CD4-positive, alpha-beta T cell treated with Interleukin-12 subunit alpha and Interleukin-12 subunit beta, for 1 hour (primary cell): Measurements from ENCODE around the gene PPP6R2.

ENCODE experiments used
- DNase-seq: peaks from one replicate; pipeline ENCODE4 v3.0.0-alpha.2; 2020

The PPP6R2 gene

DNA sequence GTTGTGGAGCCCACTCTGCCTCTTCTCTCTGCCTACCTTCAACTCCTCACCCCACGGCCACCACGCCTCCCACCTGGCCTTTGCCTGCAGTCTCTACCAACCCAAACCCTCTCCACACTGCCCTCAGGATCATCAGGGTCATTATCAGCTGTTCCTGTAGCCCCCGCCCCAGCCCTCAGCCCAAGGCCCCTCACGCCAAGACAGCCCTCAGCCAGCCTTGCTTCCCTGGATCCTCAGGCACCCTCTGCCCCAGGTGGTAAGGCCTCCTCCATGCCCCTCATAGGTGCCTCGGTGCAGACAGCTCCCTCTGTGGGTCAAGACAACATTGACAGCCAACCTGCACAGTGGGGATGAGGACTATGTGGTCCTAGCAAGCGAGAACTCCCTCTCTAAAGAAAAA, 130.0 kb downstream of the PPP6R2 start:
- DNase-seq, result peak; percentile 68

DNA sequence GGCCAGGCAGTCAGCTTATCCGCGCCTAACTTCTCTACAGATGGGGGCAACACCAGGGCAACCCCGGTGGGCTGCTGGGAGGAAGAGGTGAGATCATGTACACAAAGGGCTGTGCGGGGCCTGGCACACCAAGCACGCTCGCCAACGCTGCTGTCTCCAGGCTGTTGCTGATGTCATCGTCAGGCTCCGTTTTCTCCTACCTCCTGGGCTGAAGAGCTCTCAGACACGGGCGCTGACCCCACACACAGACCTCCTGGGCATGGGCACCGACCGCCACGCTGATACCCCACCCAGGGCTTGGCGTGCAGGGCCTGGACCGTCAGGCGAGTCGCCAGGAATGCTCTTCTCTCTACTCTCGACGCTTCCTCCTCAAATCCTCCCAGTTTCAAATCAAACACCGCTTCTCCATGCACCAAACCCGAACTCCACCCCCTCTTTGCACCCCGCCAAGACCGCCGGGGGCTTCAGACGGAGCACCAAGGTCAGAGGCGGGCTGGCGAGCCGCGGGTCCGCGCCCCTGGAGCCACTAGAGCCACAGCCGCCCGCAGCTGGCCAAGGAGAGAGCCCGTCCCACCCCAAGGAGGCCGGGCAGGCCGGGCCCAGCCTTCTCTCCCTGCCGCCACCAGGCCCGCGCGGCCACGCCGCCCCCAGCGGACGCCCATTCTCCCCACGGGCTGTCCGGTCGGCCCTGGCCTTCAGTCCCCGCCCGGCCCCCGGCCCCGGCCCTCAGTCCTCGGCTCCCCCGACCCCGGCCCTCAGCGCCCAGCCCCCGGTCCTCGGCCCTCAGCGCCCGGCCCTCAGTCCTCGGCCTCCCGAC, 130.9 kb downstream of the PPP6R2 start:
- peak; percentile 22 for DNase-seq

DNA sequence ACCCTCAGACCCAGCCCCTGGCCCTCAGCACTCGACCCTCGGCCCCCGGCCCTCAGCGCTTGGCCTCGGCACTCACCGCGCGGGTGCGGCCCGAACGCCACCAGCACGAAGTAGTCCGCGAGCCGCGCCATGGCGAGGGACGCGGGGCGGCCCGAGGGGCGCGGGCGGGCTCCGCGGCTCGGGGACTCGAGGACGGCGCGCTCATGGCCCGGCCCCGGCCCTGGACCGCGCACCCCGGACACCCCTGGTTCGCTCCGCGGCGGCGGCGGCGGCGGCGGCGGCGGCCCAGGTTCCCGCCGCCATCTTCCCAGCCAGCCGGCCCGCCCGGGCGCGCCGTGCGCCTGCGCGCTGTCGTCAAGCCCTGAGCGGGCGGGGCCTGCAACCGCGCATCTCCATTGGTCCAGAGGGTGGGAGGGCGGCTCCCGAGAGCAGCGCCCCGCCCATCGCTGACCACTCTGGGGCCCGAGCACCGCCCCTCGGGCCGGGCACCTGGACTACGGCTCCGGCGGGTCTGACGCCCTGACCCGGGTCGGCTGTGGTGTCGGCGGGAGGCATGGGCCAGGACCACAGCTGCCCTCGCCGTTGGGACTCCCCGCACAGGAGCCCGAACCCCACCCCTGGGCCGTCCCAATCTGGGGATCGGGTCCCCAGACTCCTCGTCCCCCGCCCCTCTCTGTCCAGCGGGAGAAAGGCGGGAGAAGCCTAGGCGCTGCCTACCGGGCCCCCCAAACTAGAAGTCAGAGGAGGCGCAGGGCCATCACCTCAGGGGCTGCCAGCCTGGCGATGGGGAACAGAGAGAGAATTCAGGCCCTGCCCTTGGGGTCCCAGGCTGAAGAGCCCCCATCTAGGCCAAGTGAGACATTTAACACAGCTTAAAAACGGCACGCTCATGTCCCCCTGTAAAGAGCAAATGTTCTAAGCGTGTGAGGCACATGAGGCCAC, 131.9 kb downstream of the PPP6R2 start, which contains the start of gene SBF1:
Gene SBF1 (minus strand): TSS at position 326 of the 942 bp plus-strand sequence. CDS start 195 bp downstream, at position 131.
- DNase-seq, result peak; percentile 90

DNA sequence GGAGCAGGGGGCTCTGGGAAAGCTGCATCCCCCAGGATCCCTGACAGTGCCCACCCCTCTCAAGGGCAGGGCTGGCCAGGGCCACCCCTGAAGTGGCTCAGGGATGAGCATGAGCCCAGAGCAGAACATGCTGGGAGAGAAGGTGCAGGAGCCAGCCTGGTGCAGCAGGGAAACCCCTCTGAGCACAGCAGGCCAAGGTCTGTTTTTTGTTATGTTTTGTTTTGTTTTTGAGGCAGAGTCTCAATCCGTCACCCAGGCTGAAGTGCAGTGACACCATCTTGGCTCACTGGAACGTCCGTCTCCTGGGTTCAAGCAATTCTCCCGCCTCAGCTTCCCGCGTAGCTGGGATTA, 132.5 kb downstream of the PPP6R2 start:
- no peak for DNase-seq

DNA sequence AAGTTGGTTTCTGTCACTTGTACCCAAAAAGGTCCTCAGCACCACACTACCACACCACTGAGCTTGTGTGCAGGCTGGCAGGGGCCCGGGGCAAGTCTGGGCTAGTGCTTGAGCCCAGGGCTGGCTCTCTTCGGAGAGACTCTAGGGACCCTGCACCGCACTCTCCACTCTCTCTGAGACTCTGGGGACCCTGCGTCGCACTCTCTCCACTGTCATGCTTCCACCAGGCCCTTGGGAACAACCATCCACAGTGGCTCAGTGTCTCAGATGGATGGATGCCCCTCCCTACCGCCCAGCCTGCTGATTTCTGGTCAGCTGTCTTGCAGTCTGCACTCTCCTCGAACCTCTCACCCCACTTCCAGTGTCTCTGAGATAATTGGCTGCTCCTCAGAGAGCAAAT, 133.7 kb downstream of the PPP6R2 start:
- DNase-seq, result no peak

DNA sequence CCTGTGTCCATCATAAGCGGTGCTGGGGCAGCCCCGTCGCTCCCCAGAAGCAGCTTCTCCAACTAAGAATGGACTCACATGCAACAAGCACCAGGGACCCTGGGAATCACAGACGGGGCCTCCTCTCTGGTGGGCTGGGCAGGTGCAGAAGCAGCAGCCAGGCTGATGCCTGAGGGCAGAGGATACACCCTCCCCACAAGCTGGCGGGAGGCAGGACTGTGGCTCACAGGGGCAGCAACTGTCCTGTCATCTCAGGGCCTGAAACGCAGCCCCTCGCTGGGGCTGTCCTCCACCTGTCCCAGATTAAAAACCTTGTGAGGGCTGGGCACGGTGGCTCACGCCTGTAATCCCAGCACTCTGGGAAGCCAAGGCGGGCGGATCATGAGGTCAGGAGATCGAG, 134.8 kb downstream of the PPP6R2 start:
- no peak for DNase-seq

DNA sequence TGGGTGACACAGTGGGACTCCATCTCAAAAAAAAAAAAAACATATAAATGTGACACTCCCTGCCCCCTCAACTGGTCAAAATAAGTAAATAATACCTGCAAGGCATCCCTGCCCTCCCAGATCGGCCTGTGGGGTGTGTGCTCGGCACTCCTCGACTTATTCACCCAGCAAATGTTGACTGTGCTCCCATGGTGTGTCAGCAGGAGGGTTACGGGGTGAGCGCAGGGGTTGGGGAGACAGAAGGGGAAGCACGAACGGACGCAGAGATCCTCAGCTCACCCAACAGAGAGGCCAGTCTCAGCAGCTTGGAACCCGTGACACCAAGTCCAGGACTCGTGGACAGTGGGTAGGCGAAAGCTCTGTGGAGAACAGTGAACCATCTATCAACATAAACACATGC, 136.6 kb downstream of the PPP6R2 start:
- no peak for DNase-seq

DNA sequence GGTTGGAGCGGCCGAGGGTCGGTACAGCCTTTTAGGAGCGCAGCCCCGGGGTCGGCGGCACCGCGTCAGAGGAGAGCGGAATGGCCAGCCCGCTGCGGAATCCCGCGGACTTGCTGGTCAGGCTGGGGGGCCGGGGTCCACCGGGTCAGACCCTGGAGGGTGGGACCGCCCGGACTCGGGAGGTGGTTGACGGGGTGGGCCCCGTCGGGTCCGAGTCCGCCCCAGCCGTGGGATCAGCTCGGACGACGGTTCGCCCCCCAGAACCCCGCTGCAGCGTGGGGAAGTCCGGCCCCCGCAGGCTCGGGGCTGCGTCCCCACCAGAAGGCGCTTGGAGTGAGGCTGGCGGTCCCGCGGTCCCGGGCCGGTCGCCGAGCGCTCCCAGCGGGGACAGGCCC, 137.9 kb downstream of the PPP6R2 start:
- no peak for DNase-seq

DNA sequence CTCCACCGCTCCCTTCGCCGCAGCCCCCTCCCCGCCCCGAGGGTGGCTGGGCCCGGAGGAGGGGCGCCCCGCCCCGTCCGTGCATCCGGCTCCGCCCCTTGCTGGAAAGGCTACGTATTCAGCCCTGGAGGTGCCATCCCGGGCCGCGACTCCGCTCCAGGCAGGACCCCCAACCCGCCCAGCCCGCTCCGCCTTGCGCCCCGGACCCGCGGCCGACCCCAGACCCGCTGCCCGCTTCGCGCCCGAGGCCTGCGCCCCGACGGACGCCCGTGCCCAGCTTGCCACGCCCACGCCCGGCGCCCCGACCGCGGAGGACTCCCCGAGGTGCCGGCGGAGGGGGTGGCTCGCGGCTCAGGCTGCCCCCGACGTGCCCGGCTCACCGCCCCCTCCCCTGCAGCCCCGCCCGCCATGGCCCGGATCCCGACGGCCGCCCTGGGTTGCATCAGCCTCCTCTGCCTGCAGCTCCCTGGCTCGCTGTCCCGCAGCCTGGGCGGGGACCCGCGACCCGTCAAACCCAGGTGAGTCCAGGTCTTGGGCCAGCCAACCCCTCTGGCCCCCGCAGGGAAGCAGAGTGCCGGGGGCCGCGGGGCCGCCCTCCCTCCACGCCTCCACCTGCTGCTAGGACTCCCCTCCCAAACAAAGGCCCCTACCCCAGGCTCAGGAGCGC, 138.4 kb downstream of the PPP6R2 start, which contains the start of gene ADM2:
Gene ADM2 (plus strand): TSS at position 104 of the 667 bp plus-strand sequence. CDS start 305 bp downstream, at position 409.
- peak; percentile 74 for DNase-seq

DNA sequence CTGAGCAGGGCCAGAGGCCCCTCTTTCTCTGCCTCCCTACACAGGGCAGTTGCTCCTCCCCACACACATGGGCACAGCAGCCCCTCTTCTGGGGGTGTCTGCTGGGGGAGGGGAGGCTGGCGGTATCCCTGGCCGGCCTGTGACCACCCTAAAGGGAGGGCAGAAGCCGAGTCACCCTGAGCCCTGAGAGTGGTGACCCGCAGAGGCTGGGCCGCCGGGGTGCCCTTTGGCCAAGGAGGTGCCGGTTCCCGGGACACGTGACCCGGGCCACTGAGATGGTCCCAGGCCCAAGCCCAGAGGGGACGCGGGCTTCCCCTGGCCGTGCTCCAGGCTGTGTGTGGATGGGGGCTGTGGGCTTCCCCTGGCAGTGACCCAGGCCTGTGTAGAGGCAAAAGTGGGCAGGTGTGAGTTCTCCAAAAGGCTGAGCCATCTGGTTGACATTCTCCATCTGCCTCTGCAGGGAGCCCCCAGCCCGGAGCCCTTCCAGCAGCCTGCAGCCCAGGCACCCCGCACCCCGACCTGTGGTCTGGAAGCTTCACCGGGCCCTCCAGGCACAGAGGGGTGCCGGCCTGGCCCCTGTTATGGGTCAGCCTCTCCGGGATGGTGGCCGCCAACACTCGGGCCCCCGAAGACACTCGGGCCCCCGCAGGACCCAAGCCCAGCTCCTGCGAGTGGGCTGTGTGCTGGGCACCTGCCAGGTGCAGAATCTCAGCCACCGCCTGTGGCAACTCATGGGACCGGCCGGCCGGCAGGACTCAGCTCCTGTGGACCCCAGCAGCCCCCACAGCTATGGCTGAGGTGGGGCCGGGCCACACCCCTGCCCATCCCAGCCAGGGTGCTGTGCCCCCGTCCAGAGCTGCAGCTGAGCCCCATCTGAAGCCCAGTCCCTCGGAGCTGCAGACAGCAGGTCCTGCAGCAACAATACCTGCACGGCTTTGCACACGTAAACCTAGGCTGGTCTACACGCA, 139.3 kb downstream of the PPP6R2 start:
- DNase-seq, result no peak

DNA sequence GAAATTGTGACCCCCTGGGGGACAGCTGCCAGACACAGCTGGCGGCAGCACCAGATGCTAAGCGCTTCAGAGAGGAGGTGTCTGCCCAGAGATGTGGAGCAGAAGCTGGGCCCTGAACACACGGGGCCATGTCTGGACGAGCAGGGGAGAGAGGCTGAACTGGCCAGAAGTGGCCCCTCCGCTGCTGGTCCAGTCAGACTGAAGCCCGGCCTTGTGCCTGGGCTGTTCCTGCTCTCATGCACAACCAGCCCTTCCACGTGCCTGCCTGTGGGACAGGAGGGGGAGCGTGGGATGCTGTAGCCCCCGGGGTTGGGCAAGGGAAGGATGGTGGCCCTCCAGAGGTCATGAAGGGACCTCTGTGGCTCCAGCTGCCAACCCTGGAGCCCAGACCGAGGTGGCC, 140.0 kb downstream of the PPP6R2 start:
- no peak for DNase-seq

DNA sequence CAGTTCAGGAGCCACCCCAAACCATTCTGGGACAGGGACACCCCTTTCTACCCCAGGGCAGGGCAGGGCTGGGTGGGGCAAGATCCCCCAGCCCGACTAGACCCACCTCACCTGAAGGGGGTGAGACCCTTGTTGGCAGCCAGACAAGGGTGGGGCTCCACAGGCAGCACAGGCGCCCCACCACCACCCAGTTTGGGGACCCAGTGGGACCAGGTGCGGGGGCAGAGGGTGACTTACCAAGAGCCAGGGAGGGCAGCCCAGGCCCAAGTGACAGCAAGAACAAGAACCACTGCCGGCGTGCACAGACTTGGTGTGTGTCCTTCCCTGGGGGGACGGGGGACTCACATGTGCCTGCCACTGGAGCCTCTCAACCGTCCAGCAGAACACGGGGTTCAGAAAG, 140.4 kb downstream of the PPP6R2 start:
- no peak for DNase-seq

DNA sequence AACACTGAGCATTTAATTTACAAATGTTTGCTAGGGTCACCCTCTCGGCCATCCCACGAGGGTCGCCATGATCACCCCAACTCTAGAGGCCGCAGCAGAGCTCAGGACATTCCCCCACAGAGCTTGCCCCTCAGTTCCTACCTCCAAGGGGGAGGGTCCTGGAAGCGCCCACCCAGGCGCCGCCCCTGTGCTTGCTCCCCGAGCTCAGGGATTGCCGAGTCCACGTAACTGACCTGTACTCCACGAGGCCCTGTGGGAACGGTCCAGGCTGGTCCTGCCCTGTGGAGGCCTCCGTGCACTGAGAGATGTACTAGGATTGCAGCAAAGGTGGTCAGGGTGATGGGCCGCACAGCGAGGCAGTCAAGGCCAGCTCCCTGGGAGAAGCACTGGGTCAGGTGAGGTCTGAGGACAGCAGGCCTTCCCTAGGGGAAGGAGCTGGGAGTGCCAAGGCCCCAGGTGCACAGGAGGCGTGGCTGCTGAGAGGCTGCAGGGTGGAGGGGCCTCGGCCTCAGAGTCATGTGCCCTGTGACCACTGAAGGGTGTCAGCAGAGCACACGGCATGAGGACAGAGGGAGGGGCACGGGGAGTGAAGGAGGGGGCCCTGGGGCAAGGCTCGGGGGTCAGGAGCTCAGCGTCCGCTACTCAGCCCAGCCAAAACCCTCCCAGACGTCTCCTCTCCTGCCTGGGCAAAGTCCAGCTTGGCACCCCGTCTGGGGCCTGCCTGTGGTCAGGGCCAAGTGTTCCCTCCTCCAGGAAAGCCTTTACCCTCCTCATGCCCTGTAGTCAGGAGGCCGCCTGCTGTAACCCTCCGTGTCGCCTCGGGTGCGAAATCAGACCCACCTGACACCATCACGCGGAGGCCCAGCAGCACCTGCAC, 141.1 kb downstream of the PPP6R2 start:
- DNase-seq, result no peak

DNA sequence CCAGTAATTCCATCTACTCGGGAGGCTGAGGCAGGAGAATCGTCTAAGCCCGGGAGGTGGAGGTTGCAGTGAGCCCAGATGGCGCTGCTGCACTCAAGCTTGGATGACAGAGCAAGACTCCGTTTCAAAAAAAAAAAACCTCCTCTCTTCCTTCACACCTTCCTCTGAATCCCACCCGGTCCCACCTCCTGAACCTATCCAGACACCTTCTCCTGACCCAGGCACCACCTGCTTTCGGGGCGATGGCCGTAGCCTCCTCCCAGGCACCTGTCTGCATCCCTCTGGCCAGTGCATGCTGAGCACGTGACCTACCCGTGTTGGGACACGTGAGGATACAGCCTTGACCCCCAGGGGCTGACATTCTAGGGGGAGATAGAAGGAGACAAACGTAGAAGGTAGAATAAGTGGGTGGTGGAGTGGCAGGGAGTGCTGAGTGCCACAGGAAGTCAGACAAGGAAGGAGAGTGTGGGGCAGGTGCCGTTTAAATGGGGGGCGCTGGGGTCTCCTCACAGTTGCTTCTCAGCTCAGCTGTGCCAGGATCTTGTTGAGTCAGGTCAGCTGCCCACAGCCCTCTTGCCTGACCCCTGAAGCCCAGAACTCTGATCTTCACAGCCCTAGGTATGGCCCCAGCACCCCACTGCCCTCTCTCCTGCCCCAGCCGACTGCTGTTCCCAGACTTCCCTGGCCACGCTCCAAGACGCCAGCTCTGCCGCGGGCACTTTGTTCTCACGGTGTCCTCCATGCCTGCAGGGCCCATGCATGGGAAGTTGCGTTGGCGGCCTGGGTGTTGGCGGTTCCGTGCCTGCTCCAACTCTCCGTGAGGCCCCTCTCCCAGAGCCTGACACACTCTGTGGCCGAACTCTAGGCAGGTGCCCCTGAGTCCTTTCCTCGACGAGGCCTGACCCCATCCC, 142.3 kb downstream of the PPP6R2 start:
- DNase-seq, result no peak

DNA sequence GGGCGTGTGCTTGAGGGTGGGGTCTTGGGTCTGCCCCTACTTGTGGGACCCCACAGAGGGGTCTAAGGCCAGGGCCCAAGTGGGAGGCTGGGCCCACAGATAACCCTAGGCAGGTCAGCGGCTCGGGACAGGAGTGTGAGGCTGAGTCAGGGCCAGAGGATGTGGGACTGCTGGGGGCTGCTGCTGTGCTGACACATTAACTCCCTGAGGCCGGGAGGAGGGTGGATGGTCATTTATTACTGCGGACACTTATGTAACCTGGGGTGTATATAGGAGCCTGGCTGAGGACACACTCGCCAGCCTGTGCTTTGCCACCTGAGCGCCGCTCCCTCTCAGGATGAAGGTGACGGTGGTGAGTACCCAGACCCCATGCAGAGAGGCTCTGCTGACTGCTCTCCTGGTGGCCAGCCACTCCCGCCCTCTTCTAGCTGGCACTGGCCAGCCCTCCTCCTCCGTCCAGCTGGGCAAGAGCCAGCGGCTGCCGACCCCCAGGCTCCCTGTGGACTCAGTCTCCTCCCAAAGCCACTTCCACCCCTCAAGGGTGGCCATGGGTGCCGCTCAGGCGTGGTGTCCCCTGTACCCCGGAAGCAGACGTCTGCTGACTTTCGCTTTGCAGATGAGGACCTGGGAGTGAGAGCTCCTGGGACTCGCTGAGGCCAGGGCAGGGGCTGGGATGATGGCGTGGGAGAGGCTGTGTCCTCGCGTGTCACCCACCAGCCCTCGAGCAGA, 143.6 kb downstream of the PPP6R2 start, which contains the start of gene MIOX:
Gene MIOX (plus strand): TSS at position 299 of the 729 bp plus-strand sequence. CDS start 39 bp downstream, at position 338.
- DNase-seq, result no peak

DNA sequence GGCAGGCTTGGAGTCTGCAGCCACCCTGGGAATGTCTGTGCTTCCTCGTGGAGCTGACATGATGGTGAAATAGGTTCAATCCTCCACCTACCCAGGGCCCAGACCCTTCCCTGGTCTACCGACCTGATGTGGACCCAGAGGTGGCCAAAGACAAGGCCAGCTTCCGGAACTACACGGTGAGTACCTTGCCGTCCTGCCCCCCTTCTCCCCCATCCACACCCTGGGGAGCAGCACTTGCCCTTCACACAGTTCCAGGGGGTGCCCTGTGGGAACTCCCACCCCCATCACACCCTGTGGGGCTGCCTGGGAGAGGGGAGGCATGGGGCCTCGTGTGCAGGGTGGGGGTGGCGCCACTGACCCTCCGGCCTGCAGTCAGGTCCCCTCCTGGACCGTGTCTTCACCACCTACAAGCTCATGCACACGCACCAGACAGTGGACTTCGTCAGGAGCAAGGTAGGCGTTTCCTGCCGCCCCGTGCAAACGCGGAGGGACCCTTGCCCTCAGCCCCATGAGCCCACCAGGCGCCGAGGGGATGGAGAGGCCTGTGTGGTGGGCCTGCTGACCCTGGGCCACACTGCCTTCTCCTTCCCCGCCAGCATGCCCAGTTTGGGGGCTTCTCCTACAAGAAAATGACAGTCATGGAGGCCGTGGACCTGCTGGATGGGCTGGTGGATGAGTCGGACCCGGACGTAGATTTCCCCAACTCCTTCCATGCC, 144.3 kb downstream of the PPP6R2 start:
- no peak for DNase-seq

DNA sequence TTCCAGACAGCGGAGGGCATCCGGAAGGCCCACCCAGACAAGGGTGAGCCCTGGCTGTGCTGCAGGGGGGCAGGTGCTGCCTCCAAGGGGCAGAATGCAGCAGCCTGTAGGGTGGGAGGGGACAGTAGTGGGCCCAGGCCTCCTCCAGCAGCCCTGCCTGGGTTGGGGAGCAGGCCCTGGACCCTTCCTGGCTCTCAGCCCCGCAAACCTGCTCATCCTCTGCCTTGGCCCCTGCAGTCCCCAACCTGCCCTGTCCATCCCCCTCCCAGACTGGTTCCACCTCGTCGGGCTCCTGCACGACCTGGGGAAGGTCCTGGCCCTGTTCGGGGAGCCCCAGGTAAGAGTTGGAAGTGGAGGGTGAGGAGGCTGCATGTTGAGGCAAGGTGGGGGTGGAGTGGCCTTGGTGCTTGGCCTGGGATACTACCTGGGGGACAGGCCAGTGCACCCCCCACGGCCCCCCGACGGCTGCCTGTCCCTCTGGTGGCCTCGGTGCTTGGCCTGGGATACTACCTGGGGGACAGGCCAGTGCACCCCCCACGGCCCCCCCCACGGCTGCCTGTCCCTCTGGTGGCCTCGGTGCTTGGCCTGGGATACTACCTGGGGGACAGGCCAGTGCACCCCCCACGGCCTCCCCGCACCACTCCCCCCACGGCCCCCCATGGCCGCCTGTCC, 145.0 kb downstream of the PPP6R2 start:
- DNase-seq, result no peak

DNA sequence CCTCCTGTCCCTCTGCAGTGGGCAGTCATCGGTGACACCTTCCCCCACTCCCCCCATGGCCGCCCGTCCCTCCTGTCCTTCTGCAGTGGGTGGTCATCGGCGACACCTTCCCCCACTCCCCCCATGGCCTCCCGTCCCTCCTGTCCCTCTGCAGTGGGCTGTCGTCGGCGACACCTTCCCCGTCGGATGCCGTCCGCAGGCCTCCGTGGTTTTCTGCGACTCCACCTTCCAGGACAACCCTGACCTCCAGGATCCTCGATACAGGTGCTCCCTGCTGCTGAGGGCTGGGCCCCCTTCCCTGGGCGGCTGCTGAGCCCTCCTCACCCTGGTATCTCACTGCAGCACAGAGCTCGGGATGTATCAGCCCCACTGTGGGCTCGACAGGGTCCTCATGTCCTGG, 145.8 kb downstream of the PPP6R2 start:
- DNase-seq, result no peak
